ENCODE results near the gene GALNT14. TPM values are rescaled to one million over a fixed set of nuclear protein-coding genes. Genes with fewer than 3 reads are reported as not detected.

The GALNT14 gene
- total and polyA plus RNA-seq, 2 of the 13 experiments (the other 11 are each of a cell fraction or from before 2014, with no cell fraction given), result not detected

- no peak for TF ChIP-seq SNAI1 (CRISPR knock-in tag; IDR thresholded peaks at IDR 0.05; ENCODE audit: borderline replicate concordance)
- no peak for TF ChIP-seq DRAP1 (CRISPR knock-in tag; IDR thresholded peaks at IDR 0.05)
- no peak for TF ChIP-seq REPIN1 (CRISPR knock-in tag; IDR thresholded peaks at IDR 0.05; ENCODE audit: borderline replicate concordance, low read depth)
- TF ChIP-seq MXD1 (CRISPR knock-in tag; IDR thresholded peaks at IDR 0.05), result no peak
- no peak for TF ChIP-seq BHLHE40 (IDR thresholded peaks at IDR 0.05; ENCODE audit: low read length)
- TF ChIP-seq ZNF350 (CRISPR knock-in tag; IDR thresholded peaks at IDR 0.05; ENCODE audit: borderline replicate concordance, low read depth), result no peak
- TF ChIP-seq ZNF333 (CRISPR knock-in tag; IDR thresholded peaks at IDR 0.05; ENCODE audit: borderline replicate concordance), result no peak
- TF ChIP-seq RXRA (CRISPR knock-in tag; IDR thresholded peaks at IDR 0.05), result no peak
- no peak for TF ChIP-seq HNRNPL (IDR thresholded peaks at IDR 0.05; ENCODE audit: low read depth, low read length)
Observed at GRCh38 chr2:30994227-30995056, 143.8 kb downstream of the GALNT14 start (continued).

- Histone ChIP-seq H4K20me1 (ENCODE audit: insufficient read depth, low read length) (no peaks in the 10 kb centered on the region; the same call in 1 of the 2 replicates), H3K9me3 (ENCODE audit: low read length) (no peaks in the 10 kb centered on the region), H3K9ac (ENCODE audit: insufficient read depth, low read depth, low read length) (no peak overlapping the region), H3K4me2 (ENCODE audit: low read depth, low read length) (no peak overlapping the region), H3K4me1 (ENCODE audit: insufficient read depth, low read length) (no peaks in the 10 kb centered on the region), H3K4me3 (replicated peaks in 1 of 3; ENCODE audit: insufficient read depth in 1 of 3, low read depth in 2 of 3, low read length in 3 of 3) (no peak overlapping the region), H3K27me3 (ENCODE audit: control insufficient read depth in 1 of 2, insufficient read depth in 2 of 2, low read length in 2 of 2) (peaks cover 3 to 39% of the 10 kb centered on the region in 2 experiments; a peak in 2 of 5 replicates), H2AFZ (ENCODE audit: low read length) (no peak overlapping the region), H3K27ac (ENCODE audit: extremely low read length, insufficient read depth, low read length) (no peak overlapping the region), H3K79me2 (ENCODE audit: insufficient read depth, low read length) (no peaks in the 10 kb centered on the region), H3K36me3 (replicated peaks in 1 of 2; ENCODE audit: control insufficient read depth in 1 of 2, insufficient read depth in 2 of 2, low read length in 2 of 2) (no peaks in the 10 kb centered on the region)
- in situ Hi-C loops (cut with HindIII; ENCODE audit: extremely low pct_ligation_motif_present, low pct_unique_long_range_greater_than_20kb) (no loop called here), intact Hi-C loops (cut with micrococcal nuclease; ENCODE audit: unreplicated experiment) (no loop called here)
- CTCF ChIA-PET (ENCODE audit: low intra/inter-chr PET ratio, low total read pairs), result no interaction called here
- no peak for TF ChIP-seq ZNF276 (CRISPR knock-in tag; IDR thresholded peaks at IDR 0.05; ENCODE audit: low read depth)
- 47% methylated on average over 18 of the region's 18 CpGs for WGBS (ENCODE audit: low lambda C conversion rate)
- BruUV-seq (replicated peaks), result no TSS peak
- DNase-seq (ENCODE audit: low spot score), result no peak
- FAIRE-seq, result no peak
- POLR2A ChIA-PET, result no interaction called here
- ATAC-seq, result no peak
Observed at GRCh38 chr2:30992781-30993180, 145.5 kb downstream of the GALNT14 start.
